Liver (tissue), 9 donors: Measurements from ENCODE around the gene CACNA1C. TPM values are rescaled to one million over a fixed set of nuclear protein-coding genes. Genes with fewer than 3 reads are reported as not detected.

ENCODE experiments used
- DNase-seq: peaks from one replicate; pipeline ENCODE4 v3.0.0-alpha.2; 2017; ENCODE audit warnings: low spot score
- H3K27ac ChIP-seq, 2 donors: one replicate each; pipeline ENCODE4 v1.7.0; 2013; ENCODE audit warnings: inconsistent platforms in 2 of 2, low read length in 2 of 2, control low read depth in 1 of 2, low read depth in 1 of 2, mild to moderate bottlenecking in 1 of 2
- H3K27me3 ChIP-seq, 4 donors: one replicate each; pipeline versions ENCODE4 v1.6.1 to v1.7.0; 2013; ENCODE audit warnings: low read length in 3 of 4, inconsistent platforms in 1 of 4, mild to moderate bottlenecking in 1 of 4, moderate library complexity in 1 of 4; ENCODE audit not compliant: control insufficient read depth in 4 of 4, insufficient read depth in 4 of 4
- H3K36me3 ChIP-seq, 4 donors: one replicate each; pipeline versions ENCODE4 v1.6.1 to v1.7.0; 2013; ENCODE audit warnings: low read length in 3 of 4, mild to moderate bottlenecking in 3 of 4, low read depth in 1 of 4, moderate library complexity in 1 of 4; ENCODE audit not compliant: control insufficient read depth in 4 of 4, insufficient read depth in 3 of 4
- H3K4me1 ChIP-seq, 4 donors: one replicate each; pipeline versions ENCODE4 v1.6.1 to v1.7.0; 2013; ENCODE audit warnings: low read length in 3 of 4, mild to moderate bottlenecking in 3 of 4, moderate library complexity in 1 of 4; ENCODE audit not compliant: control insufficient read depth in 4 of 4, insufficient read depth in 4 of 4
- H3K4me3 ChIP-seq, 3 donors: one replicate each; pipeline versions ENCODE4 v1.6.1 to v1.7.0; 2013; ENCODE audit warnings: low read length in 3 of 3, control low read depth in 1 of 3, low read depth in 1 of 3, mild to moderate bottlenecking in 1 of 3
- H3K9ac ChIP-seq, 2 donors: one replicate each; pipeline ENCODE4 v1.7.0; 2013; ENCODE audit warnings: low read length in 2 of 2, mild to moderate bottlenecking in 2 of 2, moderate library complexity in 2 of 2, control low read depth in 1 of 2, low read depth in 1 of 2
- H3K9me3 ChIP-seq, 4 donors: one replicate each; pipeline versions ENCODE4 v1.6.1 to v1.7.0; 2013; ENCODE audit warnings: low read length in 3 of 4; ENCODE audit not compliant: control insufficient read depth in 4 of 4
- ATF3 ChIP-seq: IDR thresholded peaks from 2 replicates; pipeline ENCODE4 v1.6.1; 2016; ENCODE audit warnings: antibody characterized with exemption
- CTCF ChIP-seq: fragments of 150-350 bp; IDR thresholded peaks from 2 replicates; pipeline ENCODE4 v1.5.1; 2017; ENCODE audit warnings: improper control_type of control experiment, low read depth, low read length; ENCODE audit not compliant: missing input control
- EGR1 ChIP-seq, 2 donors: IDR thresholded peaks; 2 replicates each; pipeline ENCODE4 v1.6.1; 2016 to 2018; ENCODE audit warnings: antibody characterized with exemption in 2 of 2, low read depth in 2 of 2
- FOXA1 ChIP-seq: IDR thresholded peaks from 2 replicates; pipeline ENCODE4 v1.6.1; 2016; ENCODE audit warnings: antibody characterized with exemption
- FOXA2 ChIP-seq: IDR thresholded peaks from 2 replicates; pipeline ENCODE4 v1.6.1; 2016; ENCODE audit warnings: antibody characterized with exemption
- GABPA ChIP-seq, 2 donors: IDR thresholded peaks in 1 of 2; conservative IDR thresholded peaks in 1 of 2; 2 replicates each; pipeline ENCODE4 v1.6.1; 2016; ENCODE audit warnings: antibody characterized with exemption in 2 of 2, mild to moderate bottlenecking in 1 of 2, moderate library complexity in 1 of 2
- HNF4A ChIP-seq, 2 donors: conservative IDR thresholded peaks; 2 replicates each; pipeline ENCODE4 v1.6.1; 2016; ENCODE audit warnings: antibody characterized with exemption in 2 of 2, mild to moderate bottlenecking in 2 of 2
- HNF4G ChIP-seq: IDR thresholded peaks from 2 replicates; pipeline ENCODE4 v1.6.1; 2016; ENCODE audit warnings: antibody characterized with exemption
- JUND ChIP-seq, 2 donors: IDR thresholded peaks; 2 replicates each; pipeline ENCODE4 v1.6.1; 2016; ENCODE audit warnings: antibody characterized with exemption in 2 of 2
- MAX ChIP-seq: IDR thresholded peaks from 2 replicates; pipeline ENCODE4 v1.6.1; 2016; ENCODE audit warnings: antibody characterized with exemption
- NR2F2 ChIP-seq: IDR thresholded peaks from 2 replicates; pipeline ENCODE4 v1.6.1; 2016; ENCODE audit warnings: antibody characterized with exemption
- RAD21 ChIP-seq, 2 donors: IDR thresholded peaks; 2 replicates each; pipeline ENCODE4 v1.6.1; 2016; ENCODE audit warnings: antibody characterized with exemption in 2 of 2, mild to moderate bottlenecking in 2 of 2
- REST ChIP-seq: IDR thresholded peaks from 2 replicates; pipeline ENCODE4 v1.6.1; 2016; ENCODE audit warnings: antibody characterized with exemption, mild to moderate bottlenecking
- RXRA ChIP-seq, 2 donors: IDR thresholded peaks; 2 replicates each; pipeline ENCODE4 v1.6.1; 2017 to 2018; ENCODE audit warnings: antibody characterized with exemption in 2 of 2, mild to moderate bottlenecking in 1 of 2
- SP1 ChIP-seq: IDR thresholded peaks from 2 replicates; pipeline ENCODE4 v1.6.1; 2018; ENCODE audit warnings: antibody characterized with exemption, mild to moderate bottlenecking
- TAF1 ChIP-seq: conservative IDR thresholded peaks from 2 replicates; pipeline ENCODE4 v1.6.1; 2016; ENCODE audit warnings: antibody characterized with exemption, mild to moderate bottlenecking
- YY1 ChIP-seq: IDR thresholded peaks from 2 replicates; pipeline ENCODE4 v1.6.1; 2016; ENCODE audit warnings: antibody characterized with exemption, mild to moderate bottlenecking
- ZBTB33 ChIP-seq: IDR thresholded peaks from 2 replicates; pipeline ENCODE4 v1.6.1; 2016; ENCODE audit warnings: antibody characterized with exemption
- WGBS: extraction: QIAGEN DNeasy Blood & Tissue Kit; methylation state at CpG from one replicate; pipeline ENCODE4 v1.1.7; 2013; 5-methylcytosine and 5-hydroxymethylcytosine counted together
- polyA plus RNA-seq, 2 donors: library from polyadenylated mRNA; stranded (reverse) in 1 of 2; unstranded in 1 of 2; fragments of 200-250 nt in 1 of 2; fragments of >200 nt in 1 of 2; fragmentation: Nextera tagmentation in 1 of 2; extraction: Ambion mirVana in 1 of 2; gene quantifications; one replicate each; pipeline versions ENCODE4 v1.2.1 to v1.2.3, GENCODE V29; 2013 to 2015
- total RNA-seq, 2 donors: library from RNA; depleted of rRNA; stranded (reverse); fragments of >200 nt; gene quantifications; one replicate each; pipeline ENCODE4 v1.2.3, GENCODE V29; 2014
- donor health status: healthy.
- donor health status: healthy.
- donor health status: healthy.
- donor health status: healthy.
- donor health status: healthy.

The CACNA1C gene
- total and polyA plus RNA-seq, 4 donors = 0.23 to 1.9 (median 0.41) TPM

GRCh38 chr12:2575245-2575644, 522.5 kb downstream of the CACNA1C start:
- TF ChIP-seq ATF3 (no peak), JUND (IDR thresholded peaks at IDR 0.05) (no peak)
- Histone ChIP-seq H3K27me3 (peaks cover 0 to 4% (median 0%) of the 10 kb centered on the region in 4 donors), H3K4me3 (no peak overlapping the region), H3K36me3 (no peaks in the 10 kb centered on the region), H3K9me3 (no peaks in the 10 kb centered on the region), H3K27ac (no peak overlapping the region), H3K4me1 (no peaks in the 10 kb centered on the region), H3K9ac (no peak overlapping the region)
- WGBS = 87% methylated on average over 5 of the region's 5 CpGs
- no peak for DNase-seq

- Histone ChIP-seq H3K9me3 (no peaks in the 10 kb centered on the region), H3K27me3 (peaks cover 0 to 4% (median 0%) of the 10 kb centered on the region in 4 donors), H3K27ac (no peak overlapping the region), H3K9ac (no peak overlapping the region), H3K4me1 (peaks cover 0 to 2% (median under 1%) of the 10 kb centered on the region in 4 donors), H3K36me3 (no peaks in the 10 kb centered on the region), H3K4me3 (no peak overlapping the region)
- WGBS = 93% methylated on average over 9 of the region's 9 CpGs
- DNase-seq = no peak
- TF ChIP-seq RXRA (IDR thresholded peaks at IDR 0.05) (no peak), ZBTB33 (no peak), FOXA1 (no peak), ATF3 (no peak), GABPA (IDR thresholded peaks at IDR 0.05 in 1 of 2, conservative IDR thresholded peaks at IDR 0.05 in 1 of 2) (no peak), HNF4G (no peak), EGR1 (IDR thresholded peaks at IDR 0.05; ENCODE audit: low read depth in 2 of 2) (no peak), YY1 (no peak), RAD21 (IDR thresholded peaks at IDR 0.05) (no peak), REST (no peak), NR2F2 (no peak), SP1 (no peak), MAX (no peak), FOXA2 (no peak), TAF1 (no peak), HNF4A (conservative IDR thresholded peaks at IDR 0.05) (no peak), JUND (IDR thresholded peaks at IDR 0.05) (no peak), CTCF (no peak)
These were observed 525.4 kb downstream of the CACNA1C start for GRCh38 chr12:2578211-2578610.
